ENCODE measurements around the gene SLC17A1. TPM values are rescaled to one million over a fixed set of nuclear protein-coding genes. Genes with fewer than 3 reads are reported as not detected.

Gene SLC17A1
- total RNA-seq, 1 donor from 2014 or later = not detected

GRCh38 chr6:25787428-25787827 is 44.4 kb downstream of the SLC17A1 start:
- TF ChIP-seq CTCF (IDR thresholded peaks at IDR 0.05) = no peak
- no peaks in the 10 kb centered on the region for H3K36me3 Mint-ChIP-seq (ENCODE audit: unreplicated experiment)
- no peak overlapping the region for H3K4me3 Mint-ChIP-seq (ENCODE audit: unreplicated experiment)
- no peak for DNase-seq (ENCODE audit: extremely low spot score, unreplicated experiment)
- no peak overlapping the region for H3K27ac Mint-ChIP-seq (ENCODE audit: unreplicated experiment)
- no peaks in the 10 kb centered on the region for H3K9me3 Mint-ChIP-seq (ENCODE audit: unreplicated experiment)
- H3K27me3 Mint-ChIP-seq (ENCODE audit: unreplicated experiment) = peaks cover 2% of the 10 kb centered on the region
- H3K4me1 Mint-ChIP-seq (ENCODE audit: unreplicated experiment) = no peaks in the 10 kb centered on the region

- Mint-ChIP-seq H3K27ac (ENCODE audit: unreplicated experiment) (no peak overlapping the region), H3K4me3 (ENCODE audit: unreplicated experiment) (no peak overlapping the region), H3K4me1 (ENCODE audit: unreplicated experiment) (peaks cover 7% of the 10 kb centered on the region), H3K27me3 (ENCODE audit: unreplicated experiment) (peaks cover 2% of the 10 kb centered on the region), H3K9me3 (ENCODE audit: unreplicated experiment) (no peaks in the 10 kb centered on the region), H3K36me3 (ENCODE audit: unreplicated experiment) (no peaks in the 10 kb centered on the region)
- DNase-seq (ENCODE audit: extremely low spot score, unreplicated experiment) = no peak
- no peak for TF ChIP-seq CTCF (IDR thresholded peaks at IDR 0.05)
These were observed 50.7 kb downstream of the SLC17A1 start for GRCh38 chr6:25781134-25781533.

GRCh38 chr6:25777856-25778649 is 53.8 kb downstream of the SLC17A1 start:
- H3K4me1 Mint-ChIP-seq (ENCODE audit: unreplicated experiment) = peaks cover 7% of the 10 kb centered on the region
- H3K9me3 Mint-ChIP-seq (ENCODE audit: unreplicated experiment) = no peaks in the 10 kb centered on the region
- no peaks in the 10 kb centered on the region for H3K27me3 Mint-ChIP-seq (ENCODE audit: unreplicated experiment)
- no peak for DNase-seq (ENCODE audit: extremely low spot score, unreplicated experiment)
- TF ChIP-seq CTCF (IDR thresholded peaks at IDR 0.05) = no peak
- H3K4me3 Mint-ChIP-seq (ENCODE audit: unreplicated experiment) = no peak overlapping the region
- H3K27ac Mint-ChIP-seq (ENCODE audit: unreplicated experiment) = no peak overlapping the region
- H3K36me3 Mint-ChIP-seq (ENCODE audit: unreplicated experiment) = no peaks in the 10 kb centered on the region

GRCh38 chr6:25777031-25777430 is 54.8 kb downstream of the SLC17A1 start:
- no peak for TF ChIP-seq CTCF (IDR thresholded peaks at IDR 0.05)
- no peak overlapping the region for H3K4me3 Mint-ChIP-seq (ENCODE audit: unreplicated experiment)
- no peaks in the 10 kb centered on the region for H3K9me3 Mint-ChIP-seq (ENCODE audit: unreplicated experiment)
- H3K36me3 Mint-ChIP-seq (ENCODE audit: unreplicated experiment) = no peaks in the 10 kb centered on the region
- H3K27ac Mint-ChIP-seq (ENCODE audit: unreplicated experiment) = no peak overlapping the region
- H3K4me1 Mint-ChIP-seq (ENCODE audit: unreplicated experiment) = peaks cover 7% of the 10 kb centered on the region
- H3K27me3 Mint-ChIP-seq (ENCODE audit: unreplicated experiment) = no peaks in the 10 kb centered on the region
- DNase-seq (ENCODE audit: extremely low spot score, unreplicated experiment) = no peak

- no peak overlapping the region for H3K4me3 Mint-ChIP-seq (ENCODE audit: unreplicated experiment)
- no peak for DNase-seq (ENCODE audit: extremely low spot score, unreplicated experiment)
- H3K4me1 Mint-ChIP-seq (ENCODE audit: unreplicated experiment) = peaks cover 7% of the 10 kb centered on the region
- no peaks in the 10 kb centered on the region for H3K9me3 Mint-ChIP-seq (ENCODE audit: unreplicated experiment)
- no peak for TF ChIP-seq CTCF (IDR thresholded peaks at IDR 0.05)
- no peaks in the 10 kb centered on the region for H3K27me3 Mint-ChIP-seq (ENCODE audit: unreplicated experiment)
- H3K36me3 Mint-ChIP-seq (ENCODE audit: unreplicated experiment) = no peaks in the 10 kb centered on the region
- H3K27ac Mint-ChIP-seq (ENCODE audit: unreplicated experiment) = no peak overlapping the region
These were observed 57.6 kb downstream of the SLC17A1 start for GRCh38 chr6:25774120-25774715.
